Mesenteric fat pad (tissue), 1 donor: Measurements from ENCODE around the gene MEI1. TPM values are rescaled to one million over a fixed set of nuclear protein-coding genes. Genes with fewer than 3 reads are reported as not detected.

Experiments
- DNase-seq: peaks from one replicate; pipeline ENCODE4 v3.0.0-alpha.2; 2020; ENCODE audit warnings: low spot score
- total RNA-seq: library from RNA; stranded (reverse); fragmentation: NEBNext Ultra II Directional; extraction: Animal tissue kit (Norgen Biotek cat#: 25700); gene quantifications from one replicate; pipeline ENCODE4 v1.2.1, GENCODE V29; 2021
- donor health status: DM: yes; HTN: yes; CAD: no.

MEI1 gene
- total RNA-seq, 1 donor from 2014 or later = 2.2 TPM

DNA sequence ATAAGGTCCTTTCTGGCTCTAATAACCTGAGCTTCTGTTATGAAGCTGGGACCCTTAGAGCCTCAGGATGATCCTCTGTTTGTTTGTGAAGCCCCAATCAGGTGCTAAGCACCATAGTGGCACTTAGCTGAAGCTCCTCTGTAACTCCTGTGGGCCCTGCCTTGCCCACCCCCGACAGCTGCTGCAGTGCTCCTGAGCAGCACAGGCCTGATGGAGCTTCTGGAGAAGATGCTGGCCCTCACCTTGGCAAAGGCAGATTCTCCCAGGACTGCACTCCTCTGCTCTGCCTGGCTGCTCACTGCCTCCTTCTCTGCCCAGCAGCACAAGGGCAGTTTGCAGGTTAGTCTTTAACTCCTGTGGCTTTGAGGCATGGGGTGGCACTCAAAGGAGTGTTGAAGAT is 82.2 kb downstream of the MEI1 start:
- DNase-seq = no peak

GRCh38 chr22:41782316-41782715 is 83.0 kb downstream of the MEI1 start:
- DNase-seq = no peak

DNA sequence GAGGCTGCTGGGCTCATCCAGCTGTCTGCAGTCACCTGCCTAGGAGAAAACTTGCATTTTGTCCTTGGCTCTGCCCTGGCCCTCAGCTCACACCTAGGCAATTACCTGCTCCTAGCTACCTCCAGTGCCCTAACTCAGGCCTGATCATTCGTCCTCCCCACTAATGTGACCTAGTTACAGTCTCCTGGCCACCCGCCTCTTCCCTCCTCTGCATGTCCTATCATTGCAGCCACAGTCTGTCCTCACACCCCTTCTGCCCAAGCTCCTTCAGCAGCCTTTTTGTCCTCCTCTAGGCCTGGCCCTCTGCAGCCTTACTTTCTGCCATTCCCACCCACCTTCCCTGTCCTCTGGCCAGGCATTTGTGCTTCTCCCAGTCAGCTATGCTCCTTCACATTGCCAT is 83.4 kb downstream of the MEI1 start:
- no peak for DNase-seq

DNA sequence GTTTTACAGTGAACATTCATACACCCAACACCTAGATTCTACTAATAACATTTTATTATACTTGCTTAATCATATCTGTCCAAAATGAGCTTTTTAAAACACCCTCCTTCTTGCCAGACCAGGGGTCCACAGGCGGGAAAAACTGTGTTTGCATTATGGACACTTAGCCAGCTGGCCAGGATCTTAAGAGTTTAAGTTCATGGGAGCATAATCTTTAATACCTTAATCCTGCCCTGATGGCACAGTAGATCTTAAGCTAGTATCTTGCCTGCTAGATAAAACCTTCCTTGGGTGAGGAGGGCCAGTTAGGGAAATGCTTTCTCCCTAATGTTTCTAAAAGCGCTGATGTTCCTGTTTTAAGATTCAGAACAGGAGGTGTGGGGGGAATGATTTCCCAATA is 88.0 kb downstream of the MEI1 start:
- DNase-seq = no peak

GRCh38 chr22:41793871-41794270 is 94.6 kb downstream of the MEI1 start:
- no peak for DNase-seq

DNA sequence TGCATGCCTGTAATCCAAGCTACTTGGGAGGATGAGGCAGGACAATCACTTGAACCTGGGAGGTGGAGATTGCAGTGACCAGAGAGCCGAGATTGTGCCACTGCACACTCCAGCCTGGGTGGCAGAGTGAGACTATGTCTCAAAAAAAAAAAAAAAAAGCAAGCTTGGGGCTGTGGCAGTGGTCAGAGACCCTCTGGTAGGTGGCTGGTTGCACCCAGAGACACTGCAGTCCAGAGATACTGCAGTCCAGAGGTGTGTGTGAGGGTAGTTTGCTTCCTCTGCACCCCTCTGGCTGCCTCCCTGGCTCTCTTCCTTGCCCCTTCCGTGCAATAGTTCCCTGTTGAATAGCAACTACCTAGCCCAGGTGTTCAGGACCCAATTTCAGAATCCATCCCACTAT is 99.4 kb downstream of the MEI1 start:
- DNase-seq = no peak

DNA sequence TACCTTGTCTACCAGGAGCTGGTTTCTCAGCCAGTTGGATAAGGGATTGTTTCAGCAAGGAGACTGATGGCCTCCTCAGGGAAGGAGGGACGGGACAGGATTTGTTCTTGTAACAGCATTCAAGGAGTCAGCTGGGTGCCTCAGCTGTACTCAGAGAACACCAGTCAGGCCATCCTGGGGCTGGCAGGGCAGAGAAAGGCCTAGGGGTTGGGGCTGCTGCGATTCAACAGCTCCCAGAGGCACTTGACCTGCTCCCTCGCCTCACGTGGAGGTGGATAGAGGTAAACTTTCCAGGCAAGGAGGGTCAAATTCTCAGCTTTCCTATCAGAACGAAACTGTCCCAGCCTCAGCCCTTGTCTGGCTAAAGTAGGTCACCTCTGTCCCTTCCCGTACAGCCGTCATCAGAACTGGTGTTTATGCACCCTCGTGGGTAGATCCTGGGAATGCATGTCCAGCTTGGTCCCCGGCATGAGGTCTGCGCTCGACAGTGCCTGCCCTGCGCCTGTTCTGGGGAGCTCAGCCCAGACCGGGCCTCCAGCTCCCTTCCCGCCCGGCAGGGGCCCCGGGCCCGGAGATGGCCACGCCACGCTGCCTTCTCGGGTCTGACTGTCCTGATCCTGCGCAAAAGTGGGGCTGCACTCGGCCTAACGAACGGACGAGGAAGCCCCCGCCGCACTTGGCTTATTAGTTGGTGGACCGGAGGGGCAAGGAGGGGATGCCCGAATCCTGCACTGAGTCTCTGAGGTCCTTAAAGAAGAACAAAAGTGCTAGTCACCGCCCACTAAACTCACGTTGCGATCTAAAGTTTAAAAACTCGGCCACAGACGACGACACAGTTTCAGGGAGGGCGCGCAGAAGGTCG is 100.4 kb downstream of the MEI1 start:
- no peak for DNase-seq

DNA sequence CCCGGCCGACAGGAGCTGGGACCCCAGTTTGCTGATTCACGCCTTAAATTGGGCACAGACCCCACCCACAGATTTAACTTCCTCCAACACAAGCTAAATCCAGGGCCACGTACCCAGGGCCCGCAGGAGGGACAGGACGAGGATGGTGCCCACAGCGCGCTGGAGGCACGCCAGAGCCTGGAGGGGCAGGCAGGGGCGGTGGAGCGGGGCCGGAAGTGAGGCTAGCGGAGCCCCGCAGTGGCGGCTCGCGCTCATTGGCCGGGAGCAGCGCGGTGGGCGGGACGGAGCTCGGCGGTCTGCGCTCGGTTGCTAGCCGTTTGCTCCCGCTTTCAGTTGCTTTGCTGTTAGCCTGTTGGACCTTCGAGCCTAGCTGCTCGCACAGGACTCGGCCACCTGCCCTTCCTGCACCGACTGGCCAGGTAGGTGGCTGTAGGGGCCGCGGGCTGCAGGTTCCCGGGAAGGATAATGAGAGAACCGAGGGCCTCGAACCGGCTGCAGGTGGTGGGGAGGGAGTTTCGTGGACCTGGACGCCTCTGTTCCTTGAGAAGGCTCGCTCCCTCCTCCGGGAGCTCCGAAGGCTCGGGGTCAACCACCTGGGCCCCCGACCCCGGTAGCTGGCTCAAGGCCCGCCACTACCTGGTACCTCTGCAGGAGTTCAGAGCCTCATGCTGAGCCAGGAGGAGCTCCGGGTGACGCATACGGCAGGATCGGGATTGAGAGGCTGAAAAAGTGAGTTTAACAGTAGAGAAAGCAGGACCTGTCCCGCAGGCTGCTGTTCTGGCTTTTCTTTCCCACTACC is 101.2 kb downstream of the MEI1 start, which contains the start of gene CCDC134:
Gene CCDC134, plus strand, starts transcription at position 332 of the 799 bp plus-strand sequence. CDS start 8,212 bp downstream, outside the sequence.
- DNase-seq = peak; percentile 97

DNA sequence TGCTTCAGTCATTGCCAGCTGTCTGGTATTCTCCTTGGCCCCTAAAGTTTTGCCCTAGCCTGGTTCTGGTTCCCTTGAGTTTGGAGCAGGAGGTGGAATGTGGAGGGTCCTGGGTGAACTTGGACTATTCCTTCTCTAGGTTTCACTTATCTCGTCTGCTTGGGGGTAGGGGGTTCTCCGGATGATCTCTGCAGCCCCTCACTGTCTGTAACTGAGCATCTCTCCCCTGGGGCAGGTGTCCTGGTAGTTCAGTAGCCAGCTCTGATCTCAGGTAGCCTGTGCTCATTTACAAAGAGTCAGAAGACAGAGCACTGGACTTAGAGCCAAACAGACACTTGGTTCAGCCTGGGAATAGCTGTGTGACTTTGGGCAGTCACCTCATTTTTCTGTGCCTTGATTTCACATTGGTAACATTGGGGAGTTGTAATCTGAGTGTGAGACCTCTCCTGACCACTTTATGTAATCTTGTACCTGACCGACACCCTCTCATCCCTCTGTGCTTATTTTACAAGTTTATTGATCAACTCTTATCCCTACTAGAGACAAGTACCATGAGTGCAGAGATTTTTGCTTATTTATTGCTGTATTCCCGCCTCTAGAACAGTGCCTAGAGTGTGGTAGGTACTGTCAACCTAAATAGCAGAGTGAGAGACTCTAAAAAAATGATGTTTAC is 102.0 kb downstream of the MEI1 start:
- no peak for DNase-seq

- no peak for DNase-seq
Observed at GRCh38 chr22:41801886-41802285, 102.6 kb downstream of the MEI1 start.

- no peak for DNase-seq
Observed at GRCh38 chr22:41805639-41806038, 106.3 kb downstream of the MEI1 start.

GRCh38 chr22:41808400-41808799 is 109.1 kb downstream of the MEI1 start:
- no peak for DNase-seq

DNA sequence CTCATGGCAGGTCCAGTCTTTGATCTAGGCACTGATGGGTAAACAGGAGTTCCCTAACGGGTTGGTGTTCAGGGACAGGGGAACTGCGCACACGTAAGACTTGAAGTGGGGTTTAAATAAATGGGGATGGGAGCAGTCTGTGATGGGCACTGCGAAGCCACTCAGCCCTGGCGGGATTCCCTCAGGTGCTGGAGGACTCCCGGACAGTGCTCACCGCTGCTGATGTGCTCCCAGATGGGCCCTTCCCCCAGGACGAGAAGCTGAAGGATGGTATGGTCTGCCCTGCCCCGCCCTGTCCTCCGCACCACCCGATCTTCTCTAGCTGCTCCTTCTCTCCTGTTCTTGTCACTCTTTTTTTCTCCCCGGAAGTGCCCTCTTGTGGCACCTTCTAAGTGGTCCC is 110.7 kb downstream of the MEI1 start:
- no peak for DNase-seq

DNA sequence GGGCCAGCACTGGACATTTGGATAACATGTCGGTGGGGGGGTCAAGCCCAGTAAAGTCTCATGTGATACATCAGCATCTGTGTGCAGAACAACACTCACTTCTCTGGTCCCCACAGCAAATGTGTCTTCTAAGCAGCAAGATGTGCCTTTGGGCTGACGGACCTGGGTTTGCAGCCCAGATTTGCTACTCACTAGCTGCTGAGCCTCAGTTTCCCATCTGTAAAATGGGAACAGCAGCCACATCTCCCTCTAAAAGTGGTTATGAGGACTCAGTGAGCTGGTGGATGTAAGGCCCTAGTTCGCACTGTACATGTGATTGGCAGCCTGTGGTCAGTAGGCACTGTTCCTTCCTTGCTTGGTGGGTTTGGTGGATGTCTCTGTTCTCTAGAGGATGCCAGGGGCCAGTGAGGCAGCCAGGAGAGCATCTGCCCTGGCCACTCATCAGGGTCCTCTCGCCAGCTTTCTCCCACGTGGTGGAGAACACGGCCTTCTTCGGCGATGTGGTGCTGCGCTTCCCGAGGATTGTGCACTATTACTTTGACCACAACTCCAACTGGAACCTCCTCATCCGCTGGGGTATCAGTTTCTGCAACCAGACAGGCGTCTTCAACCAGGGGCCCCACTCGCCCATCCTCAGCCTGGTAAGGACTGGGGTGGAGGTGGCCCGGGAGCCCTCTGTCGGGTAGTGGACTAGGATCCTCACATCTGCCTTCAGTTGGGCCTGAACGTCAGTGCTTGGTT is 113.7 kb downstream of the MEI1 start:
- DNase-seq = no peak

DNA sequence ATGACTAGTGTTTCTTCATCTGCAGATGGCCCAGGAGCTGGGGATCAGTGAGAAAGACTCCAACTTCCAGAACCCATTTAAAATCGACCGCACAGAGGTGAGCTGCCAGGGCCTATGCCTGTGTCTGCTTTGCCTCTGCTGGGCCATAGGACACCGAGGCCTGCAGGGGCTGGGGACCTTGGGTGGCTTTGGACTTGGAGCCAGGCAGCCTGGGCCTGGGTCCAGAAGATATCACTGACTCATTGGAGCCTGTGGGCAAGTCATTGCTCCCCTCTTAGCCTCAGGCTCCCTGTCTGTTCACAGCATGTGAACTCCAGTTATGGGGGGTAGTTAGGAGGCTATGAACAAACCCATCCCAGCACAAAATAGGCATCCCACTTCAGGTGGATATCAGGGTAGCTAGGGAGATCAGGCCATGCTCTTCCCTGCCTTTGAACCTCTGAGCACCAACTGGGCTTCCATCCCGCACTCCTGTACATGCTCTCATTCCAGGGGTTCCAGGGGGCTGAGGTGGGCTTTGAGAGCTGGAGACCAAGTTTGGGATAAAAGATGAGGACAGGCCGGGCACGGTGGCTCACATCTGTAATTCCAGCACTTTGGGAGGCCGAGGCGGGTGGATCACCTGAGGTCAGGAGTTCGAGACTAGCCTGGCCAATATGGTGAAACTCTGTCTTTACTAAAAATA is 114.6 kb downstream of the MEI1 start:
- DNase-seq = no peak

GRCh38 chr22:41815716-41816115 is 116.4 kb downstream of the MEI1 start:
- no peak for DNase-seq

DNA sequence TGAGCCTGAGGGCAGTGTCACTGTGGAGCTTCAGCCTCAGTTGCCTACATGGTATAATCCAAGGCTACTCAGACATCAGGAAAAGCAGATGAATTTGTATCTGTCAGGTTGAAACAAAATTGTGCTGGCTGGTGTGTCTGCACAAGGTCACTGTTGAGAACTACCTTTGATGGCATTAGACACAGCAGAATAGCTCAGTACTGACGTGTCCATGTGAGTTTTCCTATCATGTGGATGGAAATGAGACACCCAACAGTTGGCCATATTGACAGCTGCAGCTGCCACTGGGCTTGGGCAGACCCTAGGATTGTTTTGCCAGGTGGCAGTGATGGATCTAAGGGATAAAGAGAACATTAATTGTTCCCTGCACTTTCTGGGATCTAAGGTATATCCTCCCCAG is 116.9 kb downstream of the MEI1 start:
- no peak for DNase-seq

DNA sequence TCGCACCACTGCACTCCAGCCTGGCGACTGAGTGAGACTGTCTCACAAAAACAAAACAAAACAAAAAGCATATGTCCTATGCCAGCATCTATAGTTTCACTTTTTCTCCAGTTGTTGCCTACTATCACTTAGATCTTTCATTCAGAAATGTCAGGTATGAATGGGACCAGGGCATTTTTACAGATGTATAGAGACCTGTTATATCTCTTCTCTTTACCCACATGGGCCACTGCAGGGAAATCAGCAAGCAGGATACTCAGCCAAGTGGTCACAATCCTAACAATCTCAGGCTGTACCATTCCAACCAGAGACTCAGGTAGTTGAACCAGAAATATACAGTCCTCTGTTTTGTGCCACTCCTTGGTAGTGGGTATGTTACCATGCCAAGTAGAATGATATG is 117.6 kb downstream of the MEI1 start:
- DNase-seq = no peak

DNA sequence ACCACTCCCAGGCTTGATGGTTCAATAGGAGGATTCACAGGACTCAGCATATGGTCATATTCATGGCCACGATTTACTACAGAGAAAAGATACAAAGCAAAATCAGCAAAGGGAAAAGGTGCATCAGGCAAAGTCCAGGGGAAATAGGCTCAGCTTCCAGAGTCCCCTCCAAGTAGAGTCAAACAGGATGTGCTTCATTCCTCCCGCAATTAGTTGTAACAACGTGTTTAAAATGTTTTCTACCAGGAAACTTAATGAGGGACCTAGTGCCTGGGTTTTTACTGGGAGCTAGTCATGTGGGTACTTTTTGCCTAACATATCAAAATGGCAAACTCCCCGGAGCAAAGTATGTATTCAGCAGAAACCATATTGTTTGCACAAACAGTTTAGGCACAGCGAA is 118.7 kb downstream of the MEI1 start:
- DNase-seq = no peak

GRCh38 chr22:41818596-41818995 is 119.3 kb downstream of the MEI1 start:
- DNase-seq = no peak

DNA sequence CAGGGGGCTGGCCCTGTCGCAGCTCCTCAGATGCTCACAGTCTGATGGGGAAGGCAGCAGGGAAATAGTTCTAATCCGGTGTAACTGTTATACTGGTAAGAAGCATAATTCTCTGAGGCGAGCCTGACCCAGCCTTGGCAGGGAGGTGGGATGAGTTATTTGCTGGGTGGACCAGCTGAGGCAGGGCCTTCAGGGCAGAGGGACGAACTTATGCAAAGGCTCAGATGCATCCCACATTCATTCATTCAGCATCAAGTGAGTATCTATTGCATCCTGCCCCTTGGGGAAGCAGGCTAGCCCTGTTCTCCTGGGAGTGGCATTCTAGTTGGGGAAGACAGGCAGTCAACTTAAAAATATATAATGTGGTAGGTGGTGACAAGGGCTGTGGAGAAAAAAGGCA is 120.0 kb downstream of the MEI1 start:
- no peak for DNase-seq
